GM23338 (cell line): ENCODE results near the gene CKMT1A. TPM values are rescaled to one million over a fixed set of nuclear protein-coding genes. Genes with fewer than 3 reads are reported as not detected.
"Not testable (repeated sequence)": the region's sequence is repeated elsewhere in the genome, so short reads cannot be mapped to it uniquely, and the experiment has no call there.

Experiments used
- ATAC-seq: fragments of 200-7000 bp; cut with Tn5 transposase; 3 replicates; pipeline ENCODE4 v1.9.1; 2020
- DNase-seq: peaks from one replicate; pipeline ENCODE4 v3.0.0-alpha.2; 2015; ENCODE audit warnings: low spot score
- H2AFZ ChIP-seq: fragments of 200-600 bp; sonication (generic); 2 replicates; pipeline ENCODE4 v1.8.0; 2016; ENCODE audit warnings: antibody characterized with exemption, mild to moderate bottlenecking, moderate library complexity
- H3F3A ChIP-seq: fragments of 200-600 bp; sonication (generic); replicated peaks from 2 replicates; pipeline ENCODE4 v1.8.0; 2017; ENCODE audit warnings: antibody characterized with exemption, mixed run types, low read depth
- H3K27ac ChIP-seq: fragments of 200-600 bp; sonication (generic); 2 replicates; pipeline ENCODE4 v1.6.1; 2016; ENCODE audit warnings: low read depth
- H3K27me3 ChIP-seq: fragments of 200-600 bp; sonication (generic); 2 replicates; pipeline ENCODE4 v1.8.0; 2016; ENCODE audit warnings: mild to moderate bottlenecking, mixed run types, moderate library complexity; ENCODE audit not compliant: insufficient read depth
- H3K36me3 ChIP-seq: fragments of 200-600 bp; sonication (generic); 2 replicates; pipeline ENCODE4 v1.8.0; 2016; ENCODE audit warnings: mild to moderate bottlenecking; ENCODE audit not compliant: insufficient read depth
- H3K4me1 ChIP-seq: fragments of 200-600 bp; sonication (generic); 2 replicates; pipeline ENCODE4 v1.8.0; 2016; ENCODE audit warnings: mild to moderate bottlenecking, moderate library complexity; ENCODE audit not compliant: insufficient read depth
- H3K4me2 ChIP-seq: fragments of 200-600 bp; sonication (generic); 2 replicates; pipeline ENCODE4 v1.7.1; 2017; ENCODE audit warnings: mixed run types
- H3K4me3 ChIP-seq: fragments of 200-600 bp; sonication (generic); 2 replicates; pipeline ENCODE4 v1.6.1; 2016; ENCODE audit warnings: mixed run types
- H3K79me2 ChIP-seq: fragments of 200-600 bp; sonication (generic); replicated peaks from 2 replicates; pipeline ENCODE4 v1.8.0; 2017; ENCODE audit warnings: mild to moderate bottlenecking; ENCODE audit not compliant: insufficient read depth
- H3K9me2 ChIP-seq: fragments of 200-600 bp; sonication (generic); 2 replicates; pipeline ENCODE4 v1.8.0; 2017; ENCODE audit not compliant: insufficient read depth
- H4K20me1 ChIP-seq: fragments of 200-600 bp; sonication (generic); replicated peaks from 2 replicates; pipeline ENCODE4 v1.8.0; 2017; ENCODE audit warnings: mild to moderate bottlenecking; ENCODE audit not compliant: insufficient read depth
- H3K27ac Mint-ChIP-seq: 2 replicates; pipeline ENCODE4 v1.8.0; 2020; ENCODE audit warnings: inconsistent platforms, mild to moderate bottlenecking, moderate library complexity, mixed read lengths
- H3K27me3 Mint-ChIP-seq: 3 replicates; pipeline ENCODE4 v1.8.0; 2022; ENCODE audit warnings: low read depth, mild to moderate bottlenecking, moderate library complexity, mixed read lengths, inconsistent platforms; ENCODE audit not compliant: insufficient read depth, poor library complexity
- H3K36me3 Mint-ChIP-seq: 3 replicates; pipeline ENCODE4 v1.8.0; 2021; ENCODE audit warnings: low read depth, mild to moderate bottlenecking, inconsistent platforms, moderate library complexity, mixed read lengths
- H3K4me1 Mint-ChIP-seq: 3 replicates; pipeline ENCODE4 v1.8.0; 2020; ENCODE audit warnings: mild to moderate bottlenecking, inconsistent platforms, mixed read lengths
- H3K4me3 Mint-ChIP-seq: 3 replicates; pipeline ENCODE4 v1.8.0; 2021; ENCODE audit warnings: moderate library complexity, mild to moderate bottlenecking, inconsistent platforms, mixed read lengths
- H3K9me3 Mint-ChIP-seq: 3 replicates; pipeline ENCODE4 v1.8.0; 2020; ENCODE audit warnings: moderate library complexity, mild to moderate bottlenecking, inconsistent platforms, mixed read lengths
- ZNF114 ChIP-seq: fragments of 250-450 bp; sonication (Bioruptor Pico); IDR thresholded peaks from 2 replicates; pipeline ENCODE4 v1.5.0; 2020; ENCODE audit warnings: mild to moderate bottlenecking, moderate library complexity
- ZNF462 ChIP-seq: fragments of 250-450 bp; sonication (Bioruptor Pico); IDR thresholded peaks from 2 replicates; pipeline ENCODE4 v1.5.0; 2020; ENCODE audit warnings: mild to moderate bottlenecking, moderate library complexity
- polyA plus RNA-seq: library from polyadenylated mRNA; unstranded; fragments of >200 nt; fragmentation: Nextera tagmentation; extraction: Ambion mirVana; gene quantifications from 2 replicates; pipeline ENCODE4 v1.2.1, GENCODE V29; 2016
- total RNA-seq: library from RNA; depleted of rRNA; stranded (reverse); fragments of >200 nt; shearing (Covaris generic); gene quantifications from 2 replicates; pipeline ENCODE4 v1.2.3, GENCODE V29; 2014

The CKMT1A gene
- total and polyA plus RNA-seq, 2 experiments from 2014 or later, result 27.3 to 30.9 TPM

- TF ChIP-seq ZNF462 (no peak), ZNF114 (CRISPR knock-in tag) (no peak)
Observed at GRCh38 chr15:43648649-43649429, 44.8 kb upstream of the CKMT1A start, which contains the start of gene CATSPER2 (continued).

- not testable (repeated sequence) for H3K4me3 ChIP-seq, H3K4me3 Mint-ChIP-seq
Observed at GRCh38 chr15:43649430-43649926, 44.2 kb upstream of the CKMT1A start.

GRCh38 chr15:43659727-43660126 is 33.9 kb upstream of the CKMT1A start:
- H3F3A ChIP-seq, H3K79me2 ChIP-seq, DNase-seq, H3K27me3 ChIP-seq, H3K9me2 ChIP-seq, H3K27ac Mint-ChIP-seq, H3K36me3 ChIP-seq, H3K4me3 ChIP-seq, ATAC-seq, H3K4me2 ChIP-seq, H3K4me1 ChIP-seq, H3K36me3 Mint-ChIP-seq, H4K20me1 ChIP-seq, H3K9me3 Mint-ChIP-seq, H3K4me1 Mint-ChIP-seq, H3K4me3 Mint-ChIP-seq, H3K27ac ChIP-seq, H2AFZ ChIP-seq, H3K27me3 Mint-ChIP-seq: not testable (repeated sequence)

More at GRCh38 chr15:43649430-43649926, 44.2 kb upstream of the CKMT1A start:
- not testable (repeated sequence) for H3F3A ChIP-seq, H4K20me1 ChIP-seq, H2AFZ ChIP-seq, H3K27ac Mint-ChIP-seq, H3K27me3 Mint-ChIP-seq, H3K36me3 ChIP-seq, H3K4me2 ChIP-seq, H3K4me1 ChIP-seq, H3K27ac ChIP-seq, ATAC-seq, H3K79me2 ChIP-seq, H3K27me3 ChIP-seq, H3K4me1 Mint-ChIP-seq, H3K9me2 ChIP-seq, DNase-seq
- Mint-ChIP-seq H3K9me3 (peaks cover 26% of the 10 kb centered on the region), H3K36me3 (peaks cover 35% of the 10 kb centered on the region)

GRCh38 chr15:43662293-43662692 is 31.4 kb upstream of the CKMT1A start:
- H3K4me3 ChIP-seq, H3K4me2 ChIP-seq, H3K27ac Mint-ChIP-seq, ATAC-seq, H3F3A ChIP-seq, H3K27ac ChIP-seq, H3K36me3 Mint-ChIP-seq, H3K79me2 ChIP-seq, H3K4me1 Mint-ChIP-seq, H3K9me2 ChIP-seq, DNase-seq, H3K27me3 ChIP-seq, H3K9me3 Mint-ChIP-seq, H3K27me3 Mint-ChIP-seq, H2AFZ ChIP-seq, H3K4me1 ChIP-seq, H3K36me3 ChIP-seq, H3K4me3 Mint-ChIP-seq, H4K20me1 ChIP-seq: not testable (repeated sequence)

- not testable (repeated sequence) for H2AFZ ChIP-seq, ATAC-seq, H3K27me3 Mint-ChIP-seq, H4K20me1 ChIP-seq, H3K27ac Mint-ChIP-seq, H3K9me3 Mint-ChIP-seq, H3K36me3 Mint-ChIP-seq, H3K9me2 ChIP-seq, H3K27ac ChIP-seq, DNase-seq, H3F3A ChIP-seq, H3K4me3 Mint-ChIP-seq, H3K27me3 ChIP-seq, H3K79me2 ChIP-seq, H3K4me2 ChIP-seq, H3K36me3 ChIP-seq, H3K4me1 Mint-ChIP-seq, H3K4me3 ChIP-seq, H3K4me1 ChIP-seq
Observed at GRCh38 chr15:43663333-43663732, 30.3 kb upstream of the CKMT1A start.
